Measurements from ENCODE around the gene UMODL1.
"Not testable (repeated sequence)": the region's sequence is repeated elsewhere in the genome, so short reads cannot be mapped to it uniquely, and the experiment has no call there.

UMODL1 gene

DNA sequence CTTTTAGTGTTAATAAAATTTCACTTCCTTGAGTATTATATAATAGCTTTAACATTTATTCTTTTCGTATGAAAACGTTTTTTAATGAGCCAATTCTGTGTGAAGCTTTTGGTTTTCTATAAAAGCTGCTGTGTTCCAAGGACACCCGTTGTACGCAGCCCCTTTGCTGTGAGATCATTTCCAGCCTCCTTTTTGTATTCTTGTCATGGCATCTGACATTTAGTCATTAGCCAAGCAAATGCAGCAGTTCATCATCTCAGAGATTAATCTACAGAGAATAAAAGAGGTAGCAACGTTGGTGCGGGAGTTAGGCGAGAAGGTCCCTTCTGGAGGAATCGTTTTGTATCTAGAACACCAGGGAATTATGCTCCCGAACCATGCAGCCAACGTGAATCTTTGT, 1.3 kb upstream of the UMODL1 start:
- Histone ChIP-seq H3K27me3 (ENCODE audit: control insufficient read depth, insufficient read depth, low read length) (no peaks in the 10 kb centered on the region), H3K9me3 (ENCODE audit: control insufficient read depth, low read length) (no peaks in the 10 kb centered on the region), H3K9ac (no peak overlapping the region), H3K4me2 (ENCODE audit: low read length) (no peak overlapping the region), H3K4me3 (ENCODE audit: low read depth, low read length) (no peak overlapping the region), H3K36me3 (ENCODE audit: control insufficient read depth, insufficient read depth, low read length) (no peaks in the 10 kb centered on the region), H3K27ac (no peak overlapping the region), H2AFZ (no peak overlapping the region), H3K4me1 (no peaks in the 10 kb centered on the region), H3K79me2 (no peaks in the 10 kb centered on the region)
- TF ChIP-seq, protein P1, sequence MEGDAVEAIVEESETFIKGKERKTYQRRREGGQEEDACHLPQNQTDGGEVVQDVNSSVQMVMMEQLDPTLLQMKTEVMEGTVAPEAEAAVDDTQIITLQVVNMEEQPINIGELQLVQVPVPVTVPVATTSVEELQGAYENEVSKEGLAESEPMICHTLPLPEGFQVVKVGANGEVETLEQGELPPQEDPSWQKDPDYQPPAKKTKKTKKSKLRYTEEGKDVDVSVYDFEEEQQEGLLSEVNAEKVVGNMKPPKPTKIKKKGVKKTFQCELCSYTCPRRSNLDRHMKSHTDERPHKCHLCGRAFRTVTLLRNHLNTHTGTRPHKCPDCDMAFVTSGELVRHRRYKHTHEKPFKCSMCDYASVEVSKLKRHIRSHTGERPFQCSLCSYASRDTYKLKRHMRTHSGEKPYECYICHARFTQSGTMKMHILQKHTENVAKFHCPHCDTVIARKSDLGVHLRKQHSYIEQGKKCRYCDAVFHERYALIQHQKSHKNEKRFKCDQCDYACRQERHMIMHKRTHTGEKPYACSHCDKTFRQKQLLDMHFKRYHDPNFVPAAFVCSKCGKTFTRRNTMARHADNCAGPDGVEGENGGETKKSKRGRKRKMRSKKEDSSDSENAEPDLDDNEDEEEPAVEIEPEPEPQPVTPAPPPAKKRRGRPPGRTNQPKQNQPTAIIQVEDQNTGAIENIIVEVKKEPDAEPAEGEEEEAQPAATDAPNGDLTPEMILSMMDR (IDR thresholded peaks at IDR 0.05): no peak

DNA sequence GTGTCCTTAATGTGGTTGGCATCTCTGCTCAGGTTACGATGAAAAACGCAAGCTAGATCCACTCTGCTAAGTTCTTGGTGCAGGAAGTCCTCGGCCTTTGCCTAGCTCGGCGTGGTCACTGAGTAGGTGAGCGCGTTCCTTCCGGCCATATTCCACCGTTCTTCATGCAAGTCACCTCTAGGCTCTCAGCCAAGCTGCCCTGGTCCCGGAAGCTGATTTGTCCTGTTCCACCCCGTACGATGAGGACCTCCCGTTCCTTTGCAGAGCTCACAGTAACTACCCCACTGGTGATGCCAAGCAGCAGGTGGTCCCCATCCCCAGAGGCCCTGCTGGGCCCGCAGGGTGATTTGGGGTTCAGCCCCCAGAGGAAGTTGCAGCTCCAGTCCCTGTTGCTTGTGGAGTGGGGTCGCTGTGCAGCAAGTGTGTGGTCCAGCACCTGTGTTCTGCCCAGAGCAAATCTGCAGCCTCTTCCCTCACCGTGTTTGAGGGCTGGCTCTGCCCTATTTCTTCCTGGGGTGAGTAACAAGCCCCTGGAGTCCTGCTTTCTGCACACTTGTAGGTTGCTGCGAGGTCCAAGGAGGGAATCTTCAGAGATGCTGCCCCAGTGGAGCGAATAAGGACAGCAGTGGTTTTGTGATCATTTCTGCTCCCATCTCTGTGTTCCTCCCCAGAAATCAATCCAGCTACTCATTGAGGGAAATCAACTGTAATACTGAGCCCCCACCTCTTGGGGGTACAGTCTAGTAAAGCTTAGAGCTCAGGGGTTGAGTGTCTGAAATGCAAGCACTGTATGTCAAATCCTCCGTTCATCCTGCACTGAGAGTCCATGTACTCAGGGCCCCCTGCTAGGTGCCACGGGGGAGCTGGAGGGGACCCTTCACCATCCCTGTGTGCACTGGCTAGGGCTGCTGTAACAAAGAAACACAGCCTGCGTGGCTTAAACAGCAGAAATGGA, 2.3 kb downstream of the UMODL1 start:
- H3K36me3 ChIP-seq (ENCODE audit: control insufficient read depth, insufficient read depth, low read length): no peaks in the 10 kb centered on the region
- H3K4me1 ChIP-seq: no peaks in the 10 kb centered on the region
- H3K9ac ChIP-seq: no peak overlapping the region
- H3K79me2 ChIP-seq: no peaks in the 10 kb centered on the region
- no peaks in the 10 kb centered on the region for H3K27me3 ChIP-seq (ENCODE audit: control insufficient read depth, insufficient read depth, low read length)
- no peak overlapping the region for H3K4me3 ChIP-seq (ENCODE audit: low read depth, low read length)
- H3K27ac ChIP-seq: no peak overlapping the region
- H3K9me3 ChIP-seq (ENCODE audit: control insufficient read depth, low read length): no peaks in the 10 kb centered on the region
- no peak overlapping the region for H2AFZ ChIP-seq
- TF ChIP-seq, protein P1 (IDR thresholded peaks at IDR 0.05): no peak
- no peak overlapping the region for H3K4me2 ChIP-seq (ENCODE audit: low read length)

DNA sequence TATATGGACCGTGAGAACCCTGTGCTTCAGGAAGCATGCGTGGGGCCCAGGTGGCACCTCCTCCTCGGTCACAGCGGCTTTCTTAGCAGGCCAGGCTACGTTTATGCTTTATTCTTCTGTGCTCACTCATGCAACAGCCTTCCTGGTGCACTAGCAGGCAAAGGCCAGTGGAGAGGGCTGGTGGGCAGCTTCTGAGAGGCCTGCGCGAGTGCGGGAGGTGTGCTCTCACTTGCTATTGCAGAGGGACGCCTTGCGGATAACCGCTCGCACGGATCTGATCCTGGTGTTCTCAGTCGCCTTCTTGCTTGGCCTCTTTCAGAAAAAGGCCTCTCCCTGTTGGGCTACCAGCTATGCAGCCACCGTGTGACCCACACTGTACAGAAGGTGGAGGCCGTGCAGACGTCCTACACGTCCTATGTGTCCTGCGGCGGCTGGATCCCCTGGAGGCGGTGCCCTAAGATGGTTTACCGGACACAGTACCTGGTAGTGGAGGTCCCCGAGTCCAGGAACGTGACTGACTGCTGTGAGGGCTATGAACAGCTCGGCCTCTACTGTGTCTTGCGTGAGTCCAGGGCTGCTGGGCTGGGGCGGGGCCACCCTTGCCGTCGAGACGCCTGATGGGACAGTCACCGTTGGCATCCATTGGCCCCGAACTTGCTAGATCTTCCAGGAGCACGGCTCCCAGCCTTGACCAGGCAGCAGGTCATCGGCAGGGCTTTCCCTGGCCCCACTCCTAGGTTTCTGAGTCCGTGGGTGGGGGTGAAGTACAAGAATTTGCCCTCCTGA, 4.8 kb downstream of the UMODL1 start:
- Histone ChIP-seq H2AFZ (no peak overlapping the region), H3K9me3 (ENCODE audit: control insufficient read depth, low read length) (no peaks in the 10 kb centered on the region), H3K4me1 (no peaks in the 10 kb centered on the region), H3K4me3 (ENCODE audit: low read depth, low read length) (no peak overlapping the region), H3K4me2 (ENCODE audit: low read length) (no peak overlapping the region), H3K27me3 (ENCODE audit: control insufficient read depth, insufficient read depth, low read length) (no peaks in the 10 kb centered on the region), H3K79me2 (no peaks in the 10 kb centered on the region), H3K9ac (no peak overlapping the region), H3K27ac (no peak overlapping the region), H3K36me3 (ENCODE audit: control insufficient read depth, insufficient read depth, low read length) (no peaks in the 10 kb centered on the region)
- TF ChIP-seq, protein P1 (IDR thresholded peaks at IDR 0.05): no peak

DNA sequence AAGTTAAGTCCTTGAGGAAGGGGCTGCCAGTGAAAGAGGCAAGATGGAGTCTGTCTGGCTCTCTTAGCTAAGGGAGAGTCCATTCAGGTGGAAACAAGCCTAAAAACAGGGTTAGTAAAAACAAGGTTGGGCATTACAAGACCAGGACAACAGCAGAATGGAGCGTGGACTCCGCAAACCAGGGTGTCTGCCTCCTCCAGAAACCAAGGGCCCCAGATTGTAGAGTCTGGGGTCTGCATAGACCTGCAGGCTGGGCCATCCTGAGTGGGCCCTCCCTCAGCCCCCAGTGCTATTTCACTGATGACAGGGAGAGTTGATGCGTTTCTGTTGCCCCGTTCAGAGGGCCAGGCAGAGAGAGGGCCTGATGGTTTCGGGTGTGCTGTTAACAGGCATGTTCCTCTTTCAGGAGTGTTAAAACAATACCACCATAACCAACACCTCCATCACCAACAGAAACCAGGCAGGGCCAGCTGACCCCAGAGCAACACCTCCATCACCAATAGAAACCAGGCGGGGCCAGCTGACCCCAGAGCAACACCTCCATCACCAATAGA, 6.6 kb downstream of the UMODL1 start:
- not testable (repeated sequence) for H3K27ac ChIP-seq; H3K4me2 ChIP-seq (ENCODE audit: low read length); H3K4me1 ChIP-seq; H3K9me3 ChIP-seq (ENCODE audit: control insufficient read depth, low read length); H3K9ac ChIP-seq; H3K4me3 ChIP-seq (ENCODE audit: low read depth, low read length); H3K79me2 ChIP-seq; H2AFZ ChIP-seq; H3K27me3 ChIP-seq (ENCODE audit: control insufficient read depth, insufficient read depth, low read length); H3K36me3 ChIP-seq (ENCODE audit: control insufficient read depth, insufficient read depth, low read length)

DNA sequence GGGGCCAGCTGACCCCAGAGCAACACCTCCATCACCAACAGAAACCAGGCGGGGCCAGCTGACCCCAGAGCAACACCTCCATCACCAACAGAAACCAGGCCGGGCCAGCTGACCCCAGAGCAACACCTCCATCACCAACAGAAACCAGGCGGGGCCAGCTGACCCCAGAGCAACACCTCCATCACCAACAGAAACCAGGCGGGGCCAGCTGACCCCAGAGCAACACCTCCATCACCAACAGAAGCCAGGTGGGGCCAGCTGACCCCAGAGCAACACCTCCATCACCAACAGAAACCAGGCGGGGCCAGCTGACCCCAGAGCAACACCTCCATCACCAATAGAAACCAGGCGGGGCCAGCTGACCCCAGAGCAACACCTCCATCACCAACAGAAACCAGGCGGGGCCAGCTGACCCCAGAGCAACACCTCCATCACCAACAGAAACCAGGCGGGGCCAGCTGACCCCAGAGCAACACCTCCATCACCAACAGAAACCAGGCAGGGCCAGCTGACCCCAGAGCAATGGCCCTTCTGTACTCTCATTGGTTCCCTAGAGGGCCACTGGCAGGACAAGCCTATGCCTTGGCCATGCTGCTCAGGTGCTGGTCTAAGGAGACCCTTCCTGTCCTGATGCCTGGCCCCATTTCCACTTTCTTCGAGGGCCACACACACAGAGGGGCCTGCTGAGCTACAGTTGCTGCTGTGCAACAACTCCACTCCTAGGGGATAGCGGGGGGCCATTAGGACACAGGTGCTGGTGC, 7.3 kb downstream of the UMODL1 start:
- H3K27ac ChIP-seq; H3K27me3 ChIP-seq (ENCODE audit: control insufficient read depth, insufficient read depth, low read length); H3K79me2 ChIP-seq; H3K4me3 ChIP-seq (ENCODE audit: low read depth, low read length); H3K4me1 ChIP-seq; H3K4me2 ChIP-seq (ENCODE audit: low read length); H3K9ac ChIP-seq; H3K36me3 ChIP-seq (ENCODE audit: control insufficient read depth, insufficient read depth, low read length); H2AFZ ChIP-seq; H3K9me3 ChIP-seq (ENCODE audit: control insufficient read depth, low read length): not testable (repeated sequence)

Data from parathyroid adenoma (tissue), 2 donors.